ENCODE measurements around the gene NUDT8.

DNA sequence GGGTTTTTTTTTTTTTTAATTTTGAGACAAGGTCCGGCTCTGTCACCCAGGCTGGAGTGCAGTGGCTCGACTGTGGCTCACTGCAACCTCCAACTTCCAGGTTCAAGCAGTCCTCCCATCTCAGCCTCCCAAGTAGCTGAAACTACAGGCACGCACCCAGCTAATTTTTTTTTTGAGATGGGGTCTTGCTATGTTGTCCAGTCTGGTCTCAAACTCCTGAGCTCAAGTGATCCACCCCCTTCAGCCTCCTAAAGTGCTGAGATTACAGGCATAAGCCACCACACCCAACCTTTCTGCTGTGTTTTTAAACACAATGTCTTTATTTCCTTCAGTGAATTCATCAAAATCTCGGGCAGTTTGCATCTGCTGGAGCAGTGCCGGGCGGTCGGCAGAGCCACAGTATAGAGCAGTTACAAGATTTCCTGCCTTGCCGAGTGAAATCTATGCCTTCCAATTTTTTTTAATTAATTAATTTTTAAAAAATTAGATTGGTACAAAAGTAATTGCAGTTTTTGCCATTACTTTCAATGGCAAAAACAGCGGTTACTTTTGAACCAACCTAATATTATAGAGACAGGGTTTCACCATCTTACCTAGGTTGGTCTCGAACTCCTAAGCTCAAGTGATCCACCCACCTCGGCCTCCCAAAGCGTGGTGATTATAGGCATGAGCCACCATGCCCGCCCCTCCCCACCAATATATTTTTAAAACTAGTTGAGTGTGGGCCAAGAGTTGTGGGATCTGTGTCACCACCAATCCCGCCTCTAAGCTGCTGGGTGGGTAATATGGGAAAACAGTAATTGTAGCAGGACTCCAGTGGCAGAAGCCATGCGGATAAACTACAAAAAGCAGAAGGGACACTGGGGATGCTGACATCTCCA is 23.5 kb upstream of the NUDT8 start:
- TF ChIP-seq CTCF (IDR thresholded peaks at IDR 0.05) (no peak), POLR2AphosphoS5 (IDR thresholded peaks at IDR 0.05) (no peak), POLR2A (IDR thresholded peaks at IDR 0.05) (no peak)
